Measurements from ENCODE around the gene ARID4A. TPM values are rescaled to one million over a fixed set of nuclear protein-coding genes. Genes with fewer than 3 reads are reported as not detected.
A peak's percentile ranks its signal among the peaks of the same experiment; 100 is the strongest.

ARID4A gene
- total and polyA plus RNA-seq, 2 donors (not counting 3 experiments of a cell fraction or from before 2014, with no cell fraction given): 3.7 to 20.0 TPM

- Histone ChIP-seq H3K27me3 (ENCODE audit: control insufficient read depth in 2 of 2, insufficient read depth in 2 of 2, low read length in 2 of 2) (no peaks in the 10 kb centered on the region), H4K20me1 (replicated peaks; ENCODE audit: control insufficient read depth, extremely low read depth, insufficient read depth, low read length) (no peaks in the 10 kb centered on the region), H3K27ac (ENCODE audit: insufficient read depth, low read depth, low read length) (no peak overlapping the region), H3K9me3 (replicated peaks; ENCODE audit: control insufficient read depth, insufficient read depth, low read length) (no peaks in the 10 kb centered on the region), H3K4me1 (ENCODE audit: control insufficient read depth, extremely low read depth, insufficient read depth, low read length) (peaks cover 10% of the 10 kb centered on the region), H3K36me3 (ENCODE audit: control insufficient read depth in 2 of 2, extremely low read depth in 1 of 2, insufficient read depth in 2 of 2, low read length in 2 of 2) (no peaks in the 10 kb centered on the region), H3K9me1 (replicated peaks; ENCODE audit: control insufficient read depth, extremely low read depth, insufficient read depth, low read length) (no peaks in the 10 kb centered on the region), H3K4me3 (replicated peaks in 1 of 3; ENCODE audit: insufficient read depth in 1 of 3, low read depth in 1 of 3, low read length in 3 of 3) (no peak overlapping the region), H3K4me2 (ENCODE audit: insufficient read depth, low read length) (no peak overlapping the region), H3K79me2 (ENCODE audit: control insufficient read depth, insufficient read depth, low read length) (no peaks in the 10 kb centered on the region), H2AFZ (ENCODE audit: low read depth, low read length) (no peak overlapping the region), H3K9ac (replicated peaks; ENCODE audit: extremely low read depth, insufficient read depth, low read length) (no peak overlapping the region)
- FAIRE-seq (no peak), DNase-seq (ENCODE audit: low read depth, low spot score) (no peak)
- ChIA-PET POLR2A (no interaction called here), CTCF (interaction anchor here (1.8 kb wide), 1 partner anchor 13 kb away, joined by 10 read pairs; no protein-coding TSS in a partner anchor)
- no TSS peak for BruUV-seq (replicated peaks)
- TF ChIP-seq FOS (IDR thresholded peaks at IDR 0.05; ENCODE audit: borderline replicate concordance, insufficient read depth, low read length) (no peak), EZH2 (IDR thresholded peaks at IDR 0.05; ENCODE audit: borderline replicate concordance, low read depth, low read length, severe bottlenecking) (no peak), MAX (IDR thresholded peaks at IDR 0.05; ENCODE audit: insufficient read depth, insufficient read length) (peak; percentile 18), POLR2A (IDR thresholded peaks at IDR 0.05; ENCODE audit: low read depth, low read length) (no peak)
- intact Hi-C loops (cut with micrococcal nuclease) (no loop called here), dilution Hi-C loops (cut with MboI; ENCODE audit: extremely low pct_ligation_motif_present, low sequenced_read_pairs) (no loop called here)
Observed at GRCh38 chr14:58397156-58397555, 98.8 kb downstream of the ARID4A start.

GRCh38 chr14:58398495-58398894, 100.1 kb downstream of the ARID4A start:
- intact Hi-C loops (cut with micrococcal nuclease): no loop called here
- CTCF ChIA-PET: interaction anchor here (1.1 kb wide), 1 partner anchor 28 kb away, joined by 3 read pairs; the partner anchor contains the start of genes KIAA0586 and TIMM9
- no peak for FAIRE-seq

More at GRCh38 chr14:58398495-58398894, 100.1 kb downstream of the ARID4A start:
- dilution Hi-C loops (cut with MboI; ENCODE audit: extremely low pct_ligation_motif_present, low sequenced_read_pairs): no loop called here
- Histone ChIP-seq H3K4me1 (ENCODE audit: control insufficient read depth, extremely low read depth, insufficient read depth, low read length) (peaks cover 10% of the 10 kb centered on the region), H2AFZ (ENCODE audit: low read depth, low read length) (no peak overlapping the region), H3K4me3 (replicated peaks in 1 of 3; ENCODE audit: insufficient read depth in 1 of 3, low read depth in 1 of 3, low read length in 3 of 3) (no peak overlapping the region), H3K27me3 (ENCODE audit: control insufficient read depth in 2 of 2, insufficient read depth in 2 of 2, low read length in 2 of 2) (no peaks in the 10 kb centered on the region), H3K79me2 (ENCODE audit: control insufficient read depth, insufficient read depth, low read length) (no peaks in the 10 kb centered on the region), H3K36me3 (ENCODE audit: control insufficient read depth in 2 of 2, extremely low read depth in 1 of 2, insufficient read depth in 2 of 2, low read length in 2 of 2) (no peaks in the 10 kb centered on the region), H3K9me1 (replicated peaks; ENCODE audit: control insufficient read depth, extremely low read depth, insufficient read depth, low read length) (no peaks in the 10 kb centered on the region), H4K20me1 (replicated peaks; ENCODE audit: control insufficient read depth, extremely low read depth, insufficient read depth, low read length) (no peaks in the 10 kb centered on the region), H3K27ac (ENCODE audit: insufficient read depth, low read depth, low read length) (no peak overlapping the region), H3K4me2 (ENCODE audit: insufficient read depth, low read length) (no peak overlapping the region), H3K9ac (replicated peaks; ENCODE audit: extremely low read depth, insufficient read depth, low read length) (no peak overlapping the region), H3K9me3 (replicated peaks; ENCODE audit: control insufficient read depth, insufficient read depth, low read length) (no peaks in the 10 kb centered on the region)
- POLR2A ChIA-PET: no interaction called here
- no TSS peak for BruUV-seq (replicated peaks)
- TF ChIP-seq GATA2 (IDR thresholded peaks at IDR 0.05; ENCODE audit: insufficient read depth, insufficient read length, low read depth, low read length): no peak
- no peak for TF ChIP-seq CTCF (IDR thresholded peaks at IDR 0.05; ENCODE audit: extremely low read depth in 1 of 2, insufficient read depth in 1 of 2, low read depth in 1 of 2, low read length in 2 of 2)
- TF ChIP-seq FOS (IDR thresholded peaks at IDR 0.05; ENCODE audit: borderline replicate concordance, insufficient read depth, low read length): no peak
- TF ChIP-seq MAX (IDR thresholded peaks at IDR 0.05; ENCODE audit: insufficient read depth, insufficient read length): no peak
- TF ChIP-seq POLR2AphosphoS5 (IDR thresholded peaks at IDR 0.05; ENCODE audit: insufficient read depth, low read depth, low read length): no peak
- TF ChIP-seq POLR2A (IDR thresholded peaks at IDR 0.05; ENCODE audit: low read depth, low read length): no peak
- TF ChIP-seq JUN (IDR thresholded peaks at IDR 0.05; ENCODE audit: borderline replicate concordance, insufficient read depth, insufficient read length, low read depth): no peak
- no peak for TF ChIP-seq EZH2 (IDR thresholded peaks at IDR 0.05; ENCODE audit: borderline replicate concordance, low read depth, low read length, severe bottlenecking)
- DNase-seq (ENCODE audit: low read depth, low spot score): no peak

Data from endothelial cell of umbilical vein (primary cell).